H9 (cell line): ENCODE data around the gene UGT3A1. TPM values are rescaled to one million over a fixed set of nuclear protein-coding genes. Genes with fewer than 3 reads are reported as not detected.

Experiments
- DNase-seq: peaks from one replicate; pipeline ENCODE4 v3.0.0-alpha.2; 2017
- H2AFZ ChIP-seq: one replicate; pipeline ENCODE4 v1.6.1; 2013; ENCODE audit warnings: mild to moderate bottlenecking, low read length, control low read depth, moderate library complexity
- H2AK5ac ChIP-seq: 2 replicates; pipeline ENCODE4 v1.6.1; 2013; ENCODE audit warnings: low read length, control low read depth, mixed read lengths; ENCODE audit not compliant: insufficient read length
- H2BK120ac ChIP-seq: one replicate; pipeline ENCODE4 v1.6.1; 2013; ENCODE audit warnings: low read depth, mild to moderate bottlenecking, low read length, control low read depth, inconsistent platforms; ENCODE audit not compliant: poor library complexity, severe bottlenecking
- H2BK12ac ChIP-seq: 2 replicates; pipeline ENCODE4 v1.6.1; 2013; ENCODE audit warnings: low read length, control low read depth, mixed read lengths, low read depth; ENCODE audit not compliant: insufficient read length
- H2BK15ac ChIP-seq: 2 replicates; pipeline ENCODE4 v1.6.1; 2013; ENCODE audit warnings: low read depth, low read length, control low read depth
- H2BK20ac ChIP-seq: one replicate; pipeline ENCODE4 v1.6.1; 2013; ENCODE audit warnings: low read depth, mild to moderate bottlenecking, low read length, control low read depth, inconsistent platforms; ENCODE audit not compliant: poor library complexity, severe bottlenecking
- H2BK5ac ChIP-seq: 2 replicates; pipeline ENCODE4 v1.6.1; 2013; ENCODE audit warnings: low read length, control low read depth, mixed read lengths; ENCODE audit not compliant: insufficient read length
- H3K14ac ChIP-seq: 2 replicates; pipeline ENCODE4 v1.6.1; 2013; ENCODE audit warnings: low read length, control low read depth; ENCODE audit not compliant: insufficient read depth
- H3K18ac ChIP-seq: 2 replicates; pipeline ENCODE4 v1.6.1; 2013; ENCODE audit warnings: low read depth, mild to moderate bottlenecking, mixed read lengths, low read length, control low read depth; ENCODE audit not compliant: insufficient read length
- H3K23ac ChIP-seq: 2 replicates; pipeline ENCODE4 v1.6.1; 2013; ENCODE audit warnings: low read length, control low read depth, mixed read lengths, low read depth; ENCODE audit not compliant: insufficient read length
- H3K23me2 ChIP-seq: 2 replicates; pipeline ENCODE4 v1.6.1; 2013; ENCODE audit warnings: low read depth, mild to moderate bottlenecking, mixed read lengths, low read length, control low read depth; ENCODE audit not compliant: insufficient read length, poor library complexity, severe bottlenecking
- H3K27ac ChIP-seq: 2 replicates; pipeline ENCODE4 v1.5.1; 2013; ENCODE audit warnings: low read length, control low read depth, mixed read lengths, low read depth; ENCODE audit not compliant: insufficient read length
- H3K27me3 ChIP-seq: 2 replicates; pipeline ENCODE4 v1.6.1; 2013; ENCODE audit warnings: low read length, control low read depth, inconsistent platforms; ENCODE audit not compliant: insufficient read depth
- H3K4ac ChIP-seq: 2 replicates; pipeline ENCODE4 v1.6.1; 2013; ENCODE audit warnings: low read depth, mild to moderate bottlenecking, control low read depth, inconsistent platforms, low read length, moderate library complexity
- H3K4me1 ChIP-seq: 2 replicates; pipeline ENCODE4 v1.6.1; 2013; ENCODE audit warnings: low read length, control low read depth, inconsistent platforms; ENCODE audit not compliant: insufficient read depth
- H3K4me2 ChIP-seq: 2 replicates; pipeline ENCODE4 v1.6.1; 2013; ENCODE audit warnings: low read length, control low read depth, mixed read lengths; ENCODE audit not compliant: insufficient read length, insufficient read depth
- H3K56ac ChIP-seq: 2 replicates; pipeline ENCODE4 v1.6.1; 2013; ENCODE audit warnings: low read depth, mild to moderate bottlenecking, mixed read lengths, low read length, control low read depth; ENCODE audit not compliant: insufficient read length
- H3K79me1 ChIP-seq: 2 replicates; pipeline ENCODE4 v1.6.1; 2013; ENCODE audit warnings: low read depth, mild to moderate bottlenecking, moderate library complexity, low read length, control low read depth, inconsistent platforms; ENCODE audit not compliant: insufficient read depth, poor library complexity, severe bottlenecking
- H3K79me2 ChIP-seq: 2 replicates; pipeline ENCODE4 v1.6.1; 2013; ENCODE audit warnings: low read length, control low read depth, inconsistent platforms; ENCODE audit not compliant: insufficient read depth
- H3K9ac ChIP-seq: 2 replicates; pipeline ENCODE4 v1.6.1; 2013; ENCODE audit warnings: low read length, control low read depth, mixed read lengths; ENCODE audit not compliant: insufficient read length; ENCODE audit errors: extremely low read depth
- H3K9me3 ChIP-seq: one replicate; pipeline ENCODE4 v1.6.1; 2013; ENCODE audit warnings: low read depth, low read length, inconsistent platforms; ENCODE audit not compliant: control insufficient read depth
- H3T11ph ChIP-seq: one replicate; pipeline ENCODE4 v1.6.1; 2013; ENCODE audit warnings: mild to moderate bottlenecking, low read length, control low read depth, inconsistent platforms
- H4K20me1 ChIP-seq: one replicate; pipeline ENCODE4 v1.6.1; 2013; ENCODE audit not compliant: control insufficient read depth, insufficient read length, insufficient read depth
- H4K5ac ChIP-seq: 2 replicates; pipeline ENCODE4 v1.6.1; 2013; ENCODE audit warnings: low read depth, mild to moderate bottlenecking, mixed read lengths, low read length, control low read depth; ENCODE audit not compliant: insufficient read length
- H4K8ac ChIP-seq: replicated peaks from 2 replicates; pipeline ENCODE4 v1.6.1; 2013; ENCODE audit warnings: low read length, control low read depth, mixed read lengths, low read depth; ENCODE audit not compliant: insufficient read length
- H4K91ac ChIP-seq: 2 replicates; pipeline ENCODE4 v1.6.1; 2013; ENCODE audit warnings: low read depth, mild to moderate bottlenecking, moderate library complexity, mixed read lengths, low read length, control low read depth; ENCODE audit not compliant: insufficient read length
- H3K27ac Mint-ChIP-seq, 3 experiments: 2 replicates in 2 of 3; 3 replicates in 1 of 3; pipeline ENCODE4 v1.8.0; 2020 to 2021; ENCODE audit warnings: mixed read lengths in 3 of 3, mild to moderate bottlenecking in 1 of 3, moderate library complexity in 1 of 3
- H3K27me3 Mint-ChIP-seq: 2 replicates; pipeline ENCODE4 v1.8.0; 2021; ENCODE audit warnings: low read depth, mild to moderate bottlenecking, moderate library complexity, mixed read lengths
- H3K36me3 Mint-ChIP-seq, 3 experiments: 2 replicates in 2 of 3; 3 replicates in 1 of 3; pipeline ENCODE4 v1.8.0; 2020 to 2021; ENCODE audit warnings: low read depth in 3 of 3, mixed read lengths in 3 of 3; ENCODE audit not compliant: insufficient read depth in 1 of 3
- H3K4me1 Mint-ChIP-seq, 2 experiments: 2 replicates each; pipeline ENCODE4 v1.8.0; 2020; ENCODE audit warnings: mixed read lengths in 2 of 2
- H3K4me3 Mint-ChIP-seq, 2 experiments: 2 replicates in 1 of 2; 3 replicates in 1 of 2; pipeline ENCODE4 v1.8.0; 2020 to 2021; ENCODE audit warnings: mild to moderate bottlenecking in 2 of 2, mixed read lengths in 2 of 2, moderate library complexity in 1 of 2
- H3K9me3 Mint-ChIP-seq, 2 experiments: 2 replicates in 1 of 2; 3 replicates in 1 of 2; pipeline ENCODE4 v1.8.0; 2020; ENCODE audit warnings: mild to moderate bottlenecking in 2 of 2, mixed read lengths in 2 of 2, moderate library complexity in 1 of 2
- CTCF ChIP-seq: fragments of 200-600 bp; sonication (generic); conservative IDR thresholded peaks from 3 replicates; pipeline ENCODE4 v1.8.0; 2021; ENCODE audit warnings: antibody characterized with exemption, mild to moderate bottlenecking
- WGBS: extraction: QIAGEN DNeasy Blood & Tissue Kit; methylation state at CpG from one replicate; pipeline ENCODE4 v1.1.7; 2013; ENCODE audit warnings: missing lambda C conversion rate, low lambda C conversion rate, mixed read lengths; ENCODE audit not compliant: insufficient read length; ENCODE audit errors: extremely low coverage; 5-methylcytosine and 5-hydroxymethylcytosine counted together
- total RNA-seq: library from RNA; stranded (reverse); gene quantifications from 2 replicates; pipeline ENCODE4 v1.2.1, GENCODE V29; 2021

Gene UGT3A1
- total RNA-seq, 1 experiment from 2014 or later, result 1.8 TPM

- peak; percentile 95 for DNase-seq
- no peak within 1 kb of the TSS for H4K5ac ChIP-seq
- no peak within 1 kb of the TSS for H4K91ac ChIP-seq
- H3K27ac Mint-ChIP-seq, result no peak within 1 kb of the TSS
- peaks cover 14% of the 10 kb centered on the region for H3K27me3 Mint-ChIP-seq
- TF ChIP-seq CTCF, result no peak
- no peak within 1 kb of the TSS for H3K4ac ChIP-seq
- no peak within 1 kb of the TSS for H3K4me2 ChIP-seq
- no peak within 1 kb of the TSS for H3T11ph ChIP-seq
- H3K27me3 ChIP-seq, result no peaks in the 10 kb centered on the region
- no peak within 1 kb of the TSS for H3K56ac ChIP-seq
- H2BK15ac ChIP-seq, result no peak within 1 kb of the TSS
- no peak within 1 kb of the TSS for H2BK5ac ChIP-seq
- H4K20me1 ChIP-seq, result no peaks in the 10 kb centered on the region
- H3K4me1 Mint-ChIP-seq, result 0 out of 4 replicates have a peak, but pooled peaks cover 0 to 4% of the 10 kb centered on the region in 2 experiments
- H2BK120ac ChIP-seq, result no peak within 1 kb of the TSS
- H3K4me1 ChIP-seq, result no peaks in the 10 kb centered on the region
- no peak within 1 kb of the TSS for H4K8ac ChIP-seq
- H2BK12ac ChIP-seq, result no peak within 1 kb of the TSS
- no peaks in the 10 kb centered on the region for H3K23me2 ChIP-seq
- H3K9me3 ChIP-seq, result no peaks in the 10 kb centered on the region
- no peak within 1 kb of the TSS for H2AK5ac ChIP-seq
- H3K9me3 Mint-ChIP-seq, result no peaks in the 10 kb centered on the region
- no peak within 1 kb of the TSS for H3K9ac ChIP-seq
- H3K36me3 Mint-ChIP-seq, result no peaks in the 10 kb centered on the region
- no peak within 1 kb of the TSS for H3K23ac ChIP-seq
- no peak within 1 kb of the TSS; a peak in 1 of 5 replicates for H3K4me3 Mint-ChIP-seq
- WGBS, result no CpG with 5 or more reads among the region's 2 CpGs
- H3K79me1 ChIP-seq, result no peaks in the 10 kb centered on the region
- no peak within 1 kb of the TSS for H3K18ac ChIP-seq
- no peak within 1 kb of the TSS for H3K27ac ChIP-seq
- no peak within 1 kb of the TSS for H2AFZ ChIP-seq
- no peak within 1 kb of the TSS; the same call in 1 of the 2 replicates for H3K14ac ChIP-seq
- no peak within 1 kb of the TSS for H2BK20ac ChIP-seq
- H3K79me2 ChIP-seq, result no peaks in the 10 kb centered on the region
These were observed 52.5 kb downstream of the UGT3A1 start, which contains the start of gene CAPSL for GRCh38 chr5:35938568-35939227. TSS of gene CAPSL (minus strand) at chr5:35938622. CDS start at chr5:35921120, 17,502 bp downstream.
